ENCODE measurements around the gene MRPL34. TPM values are rescaled to one million over a fixed set of nuclear protein-coding genes. Genes with fewer than 3 reads are reported as not detected.

The MRPL34 gene
- polyA plus RNA-seq, 1 of the 3 experiments (the other 2 are of a cell fraction) = 72.9 TPM

GRCh38 chr19:17305517-17306284 is at the start of gene MRPL34 (continued):
- no peak for TF ChIP-seq ZBTB33 (IDR thresholded peaks at IDR 0.05; ENCODE audit: borderline replicate concordance, low read depth)
- TF ChIP-seq, protein P1, sequence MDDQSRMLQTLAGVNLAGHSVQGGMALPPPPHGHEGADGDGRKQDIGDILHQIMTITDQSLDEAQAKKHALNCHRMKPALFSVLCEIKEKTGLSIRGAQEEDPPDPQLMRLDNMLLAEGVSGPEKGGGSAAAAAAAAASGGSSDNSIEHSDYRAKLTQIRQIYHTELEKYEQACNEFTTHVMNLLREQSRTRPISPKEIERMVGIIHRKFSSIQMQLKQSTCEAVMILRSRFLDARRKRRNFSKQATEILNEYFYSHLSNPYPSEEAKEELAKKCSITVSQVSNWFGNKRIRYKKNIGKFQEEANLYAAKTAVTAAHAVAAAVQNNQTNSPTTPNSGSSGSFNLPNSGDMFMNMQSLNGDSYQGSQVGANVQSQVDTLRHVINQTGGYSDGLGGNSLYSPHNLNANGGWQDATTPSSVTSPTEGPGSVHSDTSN (IDR thresholded peaks at IDR 0.05) = peak; percentile 83; the same call in 1 of the 2 replicates
- TF ChIP-seq USF2 (IDR thresholded peaks at IDR 0.05; ENCODE audit: borderline replicate concordance, low read depth, low read length) = no peak
- peak; percentile 47; the same call in 1 of the 2 replicates for TF ChIP-seq GABPA (IDR thresholded peaks at IDR 0.05; ENCODE audit: low read depth)
- TF ChIP-seq RAD21 (IDR thresholded peaks at IDR 0.05; ENCODE audit: low read length) = peak; percentile 46; the same call in 1 of the 2 replicates
- TF ChIP-seq, protein P2, sequence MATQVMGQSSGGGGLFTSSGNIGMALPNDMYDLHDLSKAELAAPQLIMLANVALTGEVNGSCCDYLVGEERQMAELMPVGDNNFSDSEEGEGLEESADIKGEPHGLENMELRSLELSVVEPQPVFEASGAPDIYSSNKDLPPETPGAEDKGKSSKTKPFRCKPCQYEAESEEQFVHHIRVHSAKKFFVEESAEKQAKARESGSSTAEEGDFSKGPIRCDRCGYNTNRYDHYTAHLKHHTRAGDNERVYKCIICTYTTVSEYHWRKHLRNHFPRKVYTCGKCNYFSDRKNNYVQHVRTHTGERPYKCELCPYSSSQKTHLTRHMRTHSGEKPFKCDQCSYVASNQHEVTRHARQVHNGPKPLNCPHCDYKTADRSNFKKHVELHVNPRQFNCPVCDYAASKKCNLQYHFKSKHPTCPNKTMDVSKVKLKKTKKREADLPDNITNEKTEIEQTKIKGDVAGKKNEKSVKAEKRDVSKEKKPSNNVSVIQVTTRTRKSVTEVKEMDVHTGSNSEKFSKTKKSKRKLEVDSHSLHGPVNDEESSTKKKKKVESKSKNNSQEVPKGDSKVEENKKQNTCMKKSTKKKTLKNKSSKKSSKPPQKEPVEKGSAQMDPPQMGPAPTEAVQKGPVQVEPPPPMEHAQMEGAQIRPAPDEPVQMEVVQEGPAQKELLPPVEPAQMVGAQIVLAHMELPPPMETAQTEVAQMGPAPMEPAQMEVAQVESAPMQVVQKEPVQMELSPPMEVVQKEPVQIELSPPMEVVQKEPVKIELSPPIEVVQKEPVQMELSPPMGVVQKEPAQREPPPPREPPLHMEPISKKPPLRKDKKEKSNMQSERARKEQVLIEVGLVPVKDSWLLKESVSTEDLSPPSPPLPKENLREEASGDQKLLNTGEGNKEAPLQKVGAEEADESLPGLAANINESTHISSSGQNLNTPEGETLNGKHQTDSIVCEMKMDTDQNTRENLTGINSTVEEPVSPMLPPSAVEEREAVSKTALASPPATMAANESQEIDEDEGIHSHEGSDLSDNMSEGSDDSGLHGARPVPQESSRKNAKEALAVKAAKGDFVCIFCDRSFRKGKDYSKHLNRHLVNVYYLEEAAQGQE (IDR thresholded peaks at IDR 0.05; ENCODE audit: low read depth, low read length) = no peak; the same call in 1 of the 2 replicates

DNA sequence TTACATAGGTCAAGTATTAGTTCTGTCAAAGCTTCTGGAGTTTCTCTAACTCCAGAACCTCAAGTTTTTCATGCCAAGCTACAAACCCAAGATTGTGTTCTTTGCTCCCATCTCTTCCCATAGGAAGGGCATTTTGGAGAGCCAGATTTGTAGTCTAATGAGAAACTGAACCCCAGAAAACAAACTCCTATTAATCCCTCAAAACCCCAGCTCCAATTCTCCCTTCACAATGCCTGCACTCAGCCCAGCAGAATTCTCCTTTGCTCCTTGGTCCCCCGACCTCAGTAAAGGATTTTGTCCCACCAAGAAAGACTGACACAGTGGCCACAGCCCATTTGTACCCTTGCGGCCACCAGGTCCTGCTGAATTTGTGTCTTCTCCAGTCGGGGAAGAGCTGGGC is 49.5 kb upstream of the MRPL34 start:
- ChIA-PET POLR2A (no interaction called here), CTCF (interaction anchor here (1.0 to 1.7 kb wide), 2 partner anchors 26 to 27 kb away, joined by 4 to 5 read pairs; no protein-coding TSS in a partner anchor)
- H2AFZ ChIP-seq (ENCODE audit: low read depth) = no peak overlapping the region
- 59% methylated on average over 3 of the region's 3 CpGs for WGBS (ENCODE audit: low lambda C conversion rate)
- no peaks in the 10 kb centered on the region for H3K36me3 ChIP-seq (replicated peaks in 1 of 2; ENCODE audit: control insufficient read depth in 1 of 2, insufficient read depth in 2 of 2, low read length in 1 of 2)
- no peaks in the 10 kb centered on the region for H3K9me2 ChIP-seq
- no peak overlapping the region for H3K4me3 ChIP-seq (ENCODE audit: low read depth in 2 of 2, low read length in 1 of 2)
- H3K9ac ChIP-seq = no peak overlapping the region
- no peaks in the 10 kb centered on the region for H3K4me1 ChIP-seq (ENCODE audit: control insufficient read depth in 1 of 2, insufficient read depth in 2 of 2, low read depth in 1 of 2, low read length in 1 of 2)
- no peaks in the 10 kb centered on the region for H3K27me3 ChIP-seq (ENCODE audit: insufficient read depth)
- peaks cover 9% of the 10 kb centered on the region; the same call in 1 of the 2 replicates for H3K9me3 ChIP-seq
- no peaks in the 10 kb centered on the region for H3K79me2 ChIP-seq (ENCODE audit: insufficient read depth)
- H4K20me1 ChIP-seq (ENCODE audit: insufficient read depth) = no peaks in the 10 kb centered on the region
- H3K4me2 ChIP-seq = no peak overlapping the region
- TF ChIP-seq ELF1 (IDR thresholded peaks at IDR 0.05) = no peak
- TF ChIP-seq TCF12 (IDR thresholded peaks at IDR 0.05) = no peak
- no peak for TF ChIP-seq MEF2A (IDR thresholded peaks at IDR 0.05; ENCODE audit: borderline replicate concordance, low read depth)
- H3K27ac ChIP-seq (ENCODE audit: low read depth in 2 of 2, low read length in 1 of 2) = no peak overlapping the region
- no peak for DNase-seq
- H3F3A ChIP-seq (replicated peaks; ENCODE audit: insufficient read depth) = no peaks in the 10 kb centered on the region

All from SK-N-SH (cell line).